RWPE2 (cell line): ENCODE data around the gene EHBP1L1.
A peak's percentile ranks its signal among the peaks of the same experiment; 100 is the strongest.

ENCODE experiments used
- ATAC-seq: fragments of 200-7000 bp; cut with Tn5 transposase; 3 replicates; pipeline ENCODE4 v1.9.1; 2021; ENCODE audit warnings: low read depth
- DNase-seq: peaks from one replicate; pipeline ENCODE4 v3.0.0-alpha.2; 2020; ENCODE audit warnings: low spot score
- H3K27ac ChIP-seq: fragments of 450-650 bp; 2 replicates; pipeline ENCODE4 v1.5.1; 2017; ENCODE audit warnings: mild to moderate bottlenecking; ENCODE audit not compliant: poor library complexity, severe bottlenecking
- H3K27me3 ChIP-seq: fragments of 250-450 bp; sonication (Bioruptor Pico); 2 replicates; pipeline ENCODE4 v1.5.1; 2021; ENCODE audit warnings: mild to moderate bottlenecking, moderate library complexity; ENCODE audit not compliant: insufficient read depth, poor library complexity, severe bottlenecking
- H3K36me3 ChIP-seq: fragments of 250-450 bp; sonication (Bioruptor Pico); 2 replicates; pipeline ENCODE4 v1.5.1; 2020; ENCODE audit warnings: low read depth, mild to moderate bottlenecking, moderate library complexity
- H3K4me1 ChIP-seq: fragments of 250-450 bp; sonication (Bioruptor Pico); 2 replicates; pipeline ENCODE4 v1.5.1; 2021; ENCODE audit warnings: mild to moderate bottlenecking, moderate library complexity; ENCODE audit not compliant: insufficient read depth, poor library complexity, severe bottlenecking
- H3K4me3 ChIP-seq: fragments of 250-450 bp; sonication (Bioruptor Pico); 2 replicates; pipeline ENCODE4 v1.5.1; 2021; ENCODE audit warnings: mild to moderate bottlenecking, moderate library complexity; ENCODE audit not compliant: severe bottlenecking
- H3K9me3 ChIP-seq: fragments of 250-450 bp; sonication (Bioruptor Pico); 2 replicates; pipeline ENCODE4 v1.5.1; 2021; ENCODE audit warnings: mild to moderate bottlenecking, moderate library complexity; ENCODE audit not compliant: severe bottlenecking
- TF ChIP-seq, protein P1 (sequence below): fragments of 450-650 bp; IDR thresholded peaks from one replicate; pipeline ENCODE4 v1.5.1; 2017; ENCODE audit warnings: mild to moderate bottlenecking, moderate library complexity; ENCODE audit not compliant: poor library complexity, severe bottlenecking

The EHBP1L1 gene

DNA sequence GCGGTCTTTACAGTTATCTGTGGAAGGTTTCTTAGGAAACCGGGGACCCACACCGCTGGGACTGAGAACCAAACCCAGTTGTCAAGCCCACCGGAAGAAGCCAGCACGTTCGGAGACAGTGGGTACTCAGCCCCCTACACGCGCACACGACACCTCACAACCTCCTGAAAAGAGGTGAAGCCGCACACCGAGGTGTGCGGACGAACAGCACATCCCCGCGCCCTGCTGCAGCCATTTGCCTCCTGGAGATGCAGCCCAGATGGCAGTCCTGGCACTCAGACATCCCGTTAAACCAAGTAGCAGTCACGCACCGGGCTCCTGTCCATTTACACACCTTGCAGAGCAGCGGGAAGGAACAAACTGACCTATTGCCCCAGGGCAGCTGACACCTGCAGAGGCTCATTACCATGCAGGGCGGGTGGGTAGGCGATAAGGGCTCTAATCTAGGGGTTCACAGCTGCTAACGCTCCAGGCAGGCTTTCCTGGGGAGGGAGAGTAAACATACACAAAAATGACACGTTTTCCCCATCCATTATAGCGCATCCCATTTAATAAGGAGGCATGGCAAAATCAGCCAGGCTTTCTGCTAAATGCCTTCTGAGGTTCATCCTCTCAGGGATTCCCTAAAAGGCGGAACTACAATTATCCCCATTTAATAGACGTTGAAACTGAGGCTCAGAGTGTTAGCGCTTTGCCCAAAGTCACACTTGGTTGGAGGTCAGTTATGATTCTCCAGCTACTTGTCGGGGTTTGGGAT lies 864 bp upstream of the EHBP1L1 start:
- Histone ChIP-seq H3K4me3 (peak overlapping the region; percentile 83), H3K36me3 (peaks cover 18% of the 10 kb centered on the region), H3K27me3 (no peaks in the 10 kb centered on the region), H3K9me3 (no peaks in the 10 kb centered on the region), H3K4me1 (peaks cover 16% of the 10 kb centered on the region), H3K27ac (peak overlapping the region; percentile 86)
- TF ChIP-seq, protein P1, sequence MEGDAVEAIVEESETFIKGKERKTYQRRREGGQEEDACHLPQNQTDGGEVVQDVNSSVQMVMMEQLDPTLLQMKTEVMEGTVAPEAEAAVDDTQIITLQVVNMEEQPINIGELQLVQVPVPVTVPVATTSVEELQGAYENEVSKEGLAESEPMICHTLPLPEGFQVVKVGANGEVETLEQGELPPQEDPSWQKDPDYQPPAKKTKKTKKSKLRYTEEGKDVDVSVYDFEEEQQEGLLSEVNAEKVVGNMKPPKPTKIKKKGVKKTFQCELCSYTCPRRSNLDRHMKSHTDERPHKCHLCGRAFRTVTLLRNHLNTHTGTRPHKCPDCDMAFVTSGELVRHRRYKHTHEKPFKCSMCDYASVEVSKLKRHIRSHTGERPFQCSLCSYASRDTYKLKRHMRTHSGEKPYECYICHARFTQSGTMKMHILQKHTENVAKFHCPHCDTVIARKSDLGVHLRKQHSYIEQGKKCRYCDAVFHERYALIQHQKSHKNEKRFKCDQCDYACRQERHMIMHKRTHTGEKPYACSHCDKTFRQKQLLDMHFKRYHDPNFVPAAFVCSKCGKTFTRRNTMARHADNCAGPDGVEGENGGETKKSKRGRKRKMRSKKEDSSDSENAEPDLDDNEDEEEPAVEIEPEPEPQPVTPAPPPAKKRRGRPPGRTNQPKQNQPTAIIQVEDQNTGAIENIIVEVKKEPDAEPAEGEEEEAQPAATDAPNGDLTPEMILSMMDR, result no peak
- ATAC-seq, result no peak
- DNase-seq, result no peak

DNA sequence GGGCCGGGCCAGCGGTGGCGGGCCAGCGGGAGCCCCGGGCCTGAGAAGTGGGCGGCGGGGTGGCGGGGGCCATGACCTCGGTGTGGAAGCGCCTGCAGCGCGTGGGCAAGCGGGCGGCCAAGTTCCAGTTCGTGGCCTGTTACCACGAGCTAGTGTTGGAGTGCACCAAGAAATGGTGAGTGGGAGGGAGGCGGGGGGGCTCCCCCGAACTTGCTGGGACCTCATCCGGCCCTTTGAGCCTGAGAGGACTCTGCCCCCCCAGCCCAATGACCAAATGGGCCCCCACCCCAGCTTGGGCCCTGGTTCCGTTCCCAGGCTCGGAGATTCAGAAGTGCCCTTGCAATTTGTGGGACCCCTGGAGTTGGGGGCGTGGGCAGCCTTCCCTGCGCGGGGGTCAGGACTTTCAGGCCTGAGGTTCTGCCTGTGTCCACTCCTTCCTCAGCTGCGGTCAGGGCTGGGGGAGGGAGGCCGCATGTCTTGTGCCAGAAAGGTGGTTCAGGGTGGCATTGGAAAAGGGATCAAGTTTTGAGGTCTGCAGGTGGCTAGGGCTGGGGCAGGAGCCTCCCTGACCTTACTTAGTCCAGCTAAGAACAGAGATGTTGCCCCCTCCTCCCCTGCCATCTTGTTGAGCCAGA lies 496 bp downstream of the EHBP1L1 start:
- no peaks in the 10 kb centered on the region for H3K27me3 ChIP-seq
- peak overlapping the region; percentile 86 for H3K27ac ChIP-seq
- H3K36me3 ChIP-seq, result peaks cover 32% of the 10 kb centered on the region
- DNase-seq (no peak), ATAC-seq (no peak)
- H3K9me3 ChIP-seq, result no peaks in the 10 kb centered on the region
- H3K4me1 ChIP-seq, result peaks cover 16% of the 10 kb centered on the region
- H3K4me3 ChIP-seq, result peak overlapping the region; percentile 83
- TF ChIP-seq, protein P1, result no peak

DNA sequence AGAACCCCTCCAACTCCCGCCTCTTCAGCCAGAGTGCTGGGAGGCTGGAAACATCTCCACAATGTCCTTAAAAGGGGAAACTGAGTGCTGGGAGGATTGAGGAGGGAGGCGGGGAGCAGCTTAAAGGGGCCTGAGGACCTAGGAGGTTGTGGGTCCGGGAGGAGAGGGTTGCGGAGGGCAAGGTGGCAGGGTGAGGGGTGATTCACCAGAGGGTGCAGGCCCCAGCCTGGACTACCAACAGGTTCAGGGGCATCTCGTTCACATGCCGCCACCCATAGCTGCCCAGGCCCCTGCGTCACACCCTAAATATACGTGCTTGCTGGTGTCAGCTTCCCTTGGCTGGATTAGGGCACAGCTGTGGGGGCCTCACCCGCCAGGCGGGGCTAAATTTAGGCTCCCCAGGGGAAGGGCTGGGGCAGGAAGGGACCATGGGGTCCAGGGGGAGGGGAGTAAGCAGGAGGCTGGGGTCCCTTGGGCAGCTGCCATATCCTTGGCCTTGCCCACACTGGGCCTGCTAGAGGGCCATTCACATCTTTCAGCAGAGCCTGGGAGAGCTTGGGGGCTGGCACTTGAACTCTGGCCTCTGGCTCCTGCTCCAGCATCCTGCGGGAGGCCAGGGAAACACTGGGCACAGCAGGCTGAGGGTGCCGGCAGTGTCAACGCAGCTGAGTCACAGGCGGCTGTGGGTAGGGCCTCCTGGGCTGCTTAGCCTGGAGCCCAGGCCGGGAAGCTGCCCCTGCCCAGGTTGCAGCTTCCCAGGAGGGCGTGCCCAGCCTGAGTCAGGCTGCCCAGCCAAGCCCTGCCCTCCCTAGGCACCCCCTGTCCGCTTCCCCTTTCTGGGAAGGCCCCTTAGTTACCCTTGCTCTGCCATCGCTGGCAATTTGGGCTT lies 1.3 kb downstream of the EHBP1L1 start:
- H3K27me3 ChIP-seq, result no peaks in the 10 kb centered on the region
- H3K36me3 ChIP-seq, result peaks cover 39% of the 10 kb centered on the region
- H3K4me1 ChIP-seq, result peaks cover 16% of the 10 kb centered on the region
- H3K27ac ChIP-seq, result peak overlapping the region; percentile 86
- TF ChIP-seq, protein P1, result no peak
- no peaks in the 10 kb centered on the region for H3K9me3 ChIP-seq
- peak overlapping the region; percentile 83 for H3K4me3 ChIP-seq
- ATAC-seq, result peak; percentile 84
- peak; percentile 92 for DNase-seq

DNA sequence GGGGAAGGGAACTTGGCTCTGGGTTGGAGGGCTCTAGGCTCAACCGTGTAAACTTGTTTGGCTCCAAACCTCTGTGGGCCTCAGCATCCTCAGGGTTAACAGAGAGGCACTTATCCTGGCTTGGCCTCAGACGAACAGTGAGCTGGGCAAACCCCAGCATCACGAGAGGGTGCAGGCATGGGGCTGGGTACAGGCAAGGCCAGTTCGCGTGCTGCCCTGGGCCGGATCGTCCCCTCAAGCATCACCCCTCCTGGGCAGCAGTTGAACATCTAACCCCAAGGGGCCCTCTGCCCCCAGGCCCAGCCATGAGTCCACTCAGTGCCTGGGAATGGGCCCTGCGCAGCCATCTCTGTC lies 1.9 kb downstream of the EHBP1L1 start:
- H3K4me3 ChIP-seq, result peak overlapping the region; percentile 83
- H3K36me3 ChIP-seq, result peaks cover 39% of the 10 kb centered on the region
- H3K4me1 ChIP-seq, result peaks cover 16% of the 10 kb centered on the region
- DNase-seq, result no peak
- peak overlapping the region; percentile 86 for H3K27ac ChIP-seq
- H3K27me3 ChIP-seq, result no peaks in the 10 kb centered on the region
- H3K9me3 ChIP-seq, result no peaks in the 10 kb centered on the region
- no peak for ATAC-seq
- TF ChIP-seq, protein P1, result no peak
